ENCODE results near the gene COQ10A. TPM values are rescaled to one million over a fixed set of nuclear protein-coding genes. Genes with fewer than 3 reads are reported as not detected.
A peak's percentile ranks its signal among the peaks of the same experiment; 100 is the strongest.

COQ10A gene
- total RNA-seq (2011; cell fraction: chromatin; rRNA removed; ENCODE audit: low replicate concordance), result 40.5 and 51.5 TPM in 2 replicates
- 39.9 and 41.2 TPM in 2 replicates for total RNA-seq (2011; cell fraction: nucleolus; rRNA removed)
- total RNA-seq (2011; cell fraction: nucleoplasm; rRNA removed), result 38.4 and 43.7 TPM in 2 replicates
- total RNA-seq (2014; rRNA removed) (11.3 and 14.3 TPM in 2 replicates), total RNA-seq (2014; rRNA removed; fragmentation: Illumina TruSeq; extraction: Trizol) (11.4 and 12.0 TPM in 2 replicates), total RNA-seq (2015; rRNA removed; fragmentation: Illumina TruSeq; extraction: Trizol) (10.0 and 11.0 TPM in 2 replicates), total RNA-seq (2021) (12.7 and 14.2 TPM in 2 replicates), polyA plus RNA-seq (2011; rRNA removed) (26.4 and 31.2 TPM in 2 replicates), polyA plus RNA-seq (2014; fragmentation: Illumina TruSeq; extraction: Trizol) (16.3 and 19.3 TPM in 2 replicates), polyA plus RNA-seq (2014; fragmentation: Nextera tagmentation; extraction: Ambion mirVana) (1 to 10 TPM; 3.1 to 5.7 TPM), polyA plus RNA-seq (2014; rRNA removed) (21.1 and 23.6 TPM in 2 replicates), polyA minus RNA-seq (2011; rRNA and poly(A)+ RNA removed) (15.2 and 18.2 TPM in 2 replicates), Bru-seq, nascent RNA (percentile 61 among the genes with signal in this experiment), BruChase-seq, experiment 1, labeled RNA remaining after a 2-hour chase (percentile 63 among the genes with signal in this experiment), BruChase-seq, experiment 2, labeled RNA remaining after a 6-hour chase (percentile 70 among the genes with signal in this experiment)
- polyA plus RNA-seq (2011; cell fraction: cytosol; rRNA removed), result 19.6 and 35.7 TPM in 2 replicates
- polyA plus RNA-seq (2011; cell fraction: nucleus; rRNA removed), result 49.1 and 54.0 TPM in 2 replicates
- 11.8 and 21.5 TPM in 2 replicates for polyA plus RNA-seq (2012)
- polyA minus RNA-seq (2011; cell fraction: cytosol; rRNA and poly(A)+ RNA removed), result 5.1 and 7.4 TPM in 2 replicates
- 7.7 and 12.7 TPM in 2 replicates for polyA minus RNA-seq (2011; cell fraction: nucleus; rRNA and poly(A)+ RNA removed)
- long read RNA-seq, experiment 1, transcript COQ10A-201 (5 exons, 1,652 nt), result major isoform, 20 of 28 reads
- long read RNA-seq, experiment 1, partial matches to known transcripts, result 0 of 28 reads
- long read RNA-seq, experiment 1, other reads (novel, unspliced or antisense), result 6 of 28 reads
- long read RNA-seq, experiment 2, transcript COQ10A-201 (5 exons, 1,652 nt), result major isoform, 11 of 14 reads
- long read RNA-seq, experiment 2, partial matches to known transcripts, result 0 of 14 reads
- long read RNA-seq, experiment 2, other reads (novel, unspliced or antisense), result 1 of 14 reads
- long read RNA-seq, experiment 3, transcript COQ10A-201 (5 exons, 1,652 nt), result major isoform, 11 of 13 reads
- long read RNA-seq, experiment 3, partial matches to known transcripts, result 0 of 13 reads
- long read RNA-seq, experiment 3, other reads (novel, unspliced or antisense), result 1 of 13 reads

GRCh38 chr12:56266693-56267442 lies at the start of gene COQ10A:
Gene COQ10A (plus strand): TSS chr12:56266942. CDS start chr12:56267119, 177 bp downstream.
- Histone ChIP-seq H3K36me3 (ENCODE audit: control insufficient read depth, insufficient read depth, low read length) (peaks cover 26% of the 10 kb centered on the region), H3K79me2 (ENCODE audit: control insufficient read depth, insufficient read depth, low read length) (no peaks in the 10 kb centered on the region), H3K27ac (ENCODE audit: extremely low read depth, low read depth, low read length) (peak within 1 kb of the TSS; percentile 77), H2AFZ (ENCODE audit: low read depth, low read length) (peak within 1 kb of the TSS; percentile 94), H3K27me3 (ENCODE audit: control insufficient read depth in 2 of 2, insufficient read depth in 2 of 2, low read length in 2 of 2) (no peaks in the 10 kb centered on the region), H3K4me1 (replicated peaks in 1 of 2; ENCODE audit: control insufficient read depth in 2 of 2, insufficient read depth in 2 of 2, low read length in 2 of 2) (peaks cover 11 to 19% of the 10 kb centered on the region in 2 experiments; a peak in 4 of 5 replicates), H3K4me2 (ENCODE audit: insufficient read depth, low read length) (peak within 1 kb of the TSS; percentile 88), H3K4me3 (peak within 1 kb of the TSS; percentile 67), H3K9me3 (replicated peaks; ENCODE audit: control insufficient read depth, insufficient read depth, low read depth, low read length) (no peaks in the 10 kb centered on the region), H4K20me1 (replicated peaks; ENCODE audit: control insufficient read depth, insufficient read depth, low read length) (no peaks in the 10 kb centered on the region), H3K9me1 (ENCODE audit: control insufficient read depth, insufficient read depth, low read length) (no peaks in the 10 kb centered on the region), H3K9ac (ENCODE audit: insufficient read depth in 1 of 2, low read depth in 2 of 2, low read length in 2 of 2) (peak within 1 kb of the TSS; percentile 71 to 87)
- ChIA-PET POLR2A (interaction anchor here (0.6 to 3.3 kb wide), 12 partner anchors 9 to 197 kb away, joined by 3 to 25 read pairs (median 6); partner anchors contain the start of genes ANKRD52, IL23A, RNF41 and SMARCC2), CTCF (ENCODE audit: low intra/inter-chr PET ratio) (interaction anchor here (0.6 to 0.8 kb wide), 2 partner anchors 74 to 307 kb away, joined by 3 to 4 read pairs; no protein-coding TSS in a partner anchor)
- no TSS peak for BruUV-seq (replicated peaks)
- FAIRE-seq, result peak; percentile 86
- in situ Hi-C loops (cut with MboI), result no loop called here
- intact Hi-C loops (cut with micrococcal nuclease), result loop anchor here (2.0 kb wide), 2 partner anchors 34 to 42 kb away; partner anchors contain the start of genes CS and NABP2
- ATAC-seq, result peak; percentile 93
- peak; percentile 92 to 95 (median 93) for DNase-seq (ENCODE audit: extremely low read depth in 1 of 4, low spot score in 3 of 4)
- under 1% methylated on average over 56 of the region's 68 CpGs for WGBS (ENCODE audit: insufficient coverage, low coverage, missing lambda C conversion rate)
- TF ChIP-seq POLR3A (IDR thresholded peaks at IDR 0.05; ENCODE audit: borderline replicate concordance, extremely low read depth, insufficient read depth, insufficient read length) (no peak), MCM2 (IDR thresholded peaks at IDR 0.05; ENCODE audit: low read depth) (no peak), ZNF764 (CRISPR knock-in tag; IDR thresholded peaks at IDR 0.05; ENCODE audit: low read depth) (no peak), ZBTB49 (CRISPR knock-in tag; IDR thresholded peaks at IDR 0.05; ENCODE audit: borderline replicate concordance) (no peak), ZNF140 (CRISPR knock-in tag; IDR thresholded peaks at IDR 0.05) (no peak), TEAD1 (CRISPR knock-in tag; IDR thresholded peaks at IDR 0.05) (peak; percentile 41 to 61; a peak in 3 of 4 replicates), CEBPG (CRISPR knock-in tag; IDR thresholded peaks at IDR 0.05) (0 out of 2 replicates have a peak, but pooled peaks have one; percentile 17), CEBPG (tag; conservative IDR thresholded peaks at IDR 0.05 in 1 of 2, IDR thresholded peaks at IDR 0.05 in 1 of 2) (no peak), HNRNPLL (IDR thresholded peaks at IDR 0.05; ENCODE audit: low read depth, low read length, poor library complexity, severe bottlenecking) (peak; percentile 89), HDAC8 (tag; IDR thresholded peaks at IDR 0.05) (no peak)

All from K562 (cell line).